Measurements from ENCODE around the gene HDDC3.
A peak's percentile ranks its signal among the peaks of the same experiment; 100 is the strongest.

HDDC3 gene

DNA sequence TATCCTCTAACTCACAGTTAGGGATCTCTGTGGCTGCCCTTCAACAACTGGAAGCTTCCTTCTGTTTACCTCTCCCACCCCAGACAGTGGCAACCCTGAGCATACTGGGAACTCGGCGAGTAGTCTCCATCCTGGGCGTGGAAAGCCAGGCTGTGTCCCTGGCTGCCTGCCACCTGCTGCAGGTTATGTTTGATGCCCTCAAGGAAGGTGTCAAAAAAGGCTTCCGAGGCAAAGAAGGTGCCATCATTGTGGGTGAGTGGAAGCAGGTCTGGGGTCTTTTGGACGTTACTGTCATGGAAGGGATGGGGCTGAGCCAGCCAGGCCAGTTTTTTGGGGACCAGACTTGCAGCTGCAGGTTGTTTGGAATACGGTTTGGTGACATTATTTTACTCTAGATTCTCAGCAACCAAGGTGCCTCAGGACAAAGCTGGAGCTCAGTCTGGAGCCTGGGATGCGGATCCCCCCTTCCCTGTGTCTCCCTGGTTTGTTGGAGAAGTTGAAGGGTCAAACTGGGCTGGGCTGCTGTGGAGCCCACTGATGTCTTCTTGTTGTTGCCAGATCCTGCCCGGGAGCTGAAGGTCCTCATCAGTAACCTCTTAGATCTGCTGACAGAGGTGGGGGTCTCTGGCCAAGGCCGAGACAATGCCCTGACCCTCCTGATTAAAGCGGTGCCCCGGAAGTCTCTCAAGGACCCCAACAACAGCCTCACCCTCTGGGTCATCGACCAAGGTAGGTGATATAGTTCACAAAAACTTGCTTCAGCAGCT, 10.2 kb upstream of the HDDC3 start:
- Histone ChIP-seq H3K9ac (ENCODE audit: low read length in 2 of 2) (no peak overlapping the region), H3K9me3 (ENCODE audit: control insufficient read depth in 2 of 2, low read length in 2 of 2) (no peaks in the 10 kb centered on the region), H3K27me3 (ENCODE audit: control insufficient read depth in 1 of 2, insufficient read depth in 2 of 2, low read length in 2 of 2) (no peaks in the 10 kb centered on the region), H3K4me1 (ENCODE audit: control insufficient read depth, insufficient read depth, low read length) (no peaks in the 10 kb centered on the region), H3K27ac (ENCODE audit: low read length) (no peak overlapping the region), H3K36me3 (ENCODE audit: control insufficient read depth in 2 of 2, insufficient read depth in 2 of 2, low read length in 2 of 2) (peaks cover 56 to 58% of the 10 kb centered on the region in 2 donors), H3K4me3 (ENCODE audit: low read length in 2 of 2) (no peak overlapping the region)

DNA sequence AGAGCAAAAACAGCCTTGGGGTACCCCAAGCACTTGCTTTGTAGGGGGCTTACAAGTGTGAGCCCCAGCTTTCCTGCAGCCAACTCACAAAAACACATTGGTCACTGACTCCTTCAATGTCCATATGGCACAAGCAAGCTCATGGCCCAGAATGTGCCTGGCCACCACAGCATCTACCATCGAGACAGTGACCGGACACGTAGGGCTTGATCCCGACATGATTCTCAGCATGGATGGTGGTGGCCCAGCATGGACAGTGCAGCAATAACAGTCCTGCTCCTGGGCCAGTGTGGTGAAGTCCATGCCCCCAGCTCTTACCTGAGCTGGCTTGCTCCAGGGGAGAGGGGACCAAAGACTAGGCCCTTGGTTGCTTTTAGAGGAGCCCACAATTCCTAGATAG, 8.7 kb upstream of the HDDC3 start:
- Histone ChIP-seq H3K36me3 (ENCODE audit: control insufficient read depth in 2 of 2, insufficient read depth in 2 of 2, low read length in 2 of 2) (peaks cover 49 to 52% of the 10 kb centered on the region in 2 donors), H3K27ac (ENCODE audit: low read length) (no peak overlapping the region), H3K27me3 (ENCODE audit: control insufficient read depth in 1 of 2, insufficient read depth in 2 of 2, low read length in 2 of 2) (no peaks in the 10 kb centered on the region), H3K9me3 (ENCODE audit: control insufficient read depth in 2 of 2, low read length in 2 of 2) (no peaks in the 10 kb centered on the region), H3K9ac (ENCODE audit: low read length in 2 of 2) (no peak overlapping the region), H3K4me1 (ENCODE audit: control insufficient read depth, insufficient read depth, low read length) (peaks cover 5% of the 10 kb centered on the region), H3K4me3 (ENCODE audit: low read length in 2 of 2) (no peak overlapping the region)

DNA sequence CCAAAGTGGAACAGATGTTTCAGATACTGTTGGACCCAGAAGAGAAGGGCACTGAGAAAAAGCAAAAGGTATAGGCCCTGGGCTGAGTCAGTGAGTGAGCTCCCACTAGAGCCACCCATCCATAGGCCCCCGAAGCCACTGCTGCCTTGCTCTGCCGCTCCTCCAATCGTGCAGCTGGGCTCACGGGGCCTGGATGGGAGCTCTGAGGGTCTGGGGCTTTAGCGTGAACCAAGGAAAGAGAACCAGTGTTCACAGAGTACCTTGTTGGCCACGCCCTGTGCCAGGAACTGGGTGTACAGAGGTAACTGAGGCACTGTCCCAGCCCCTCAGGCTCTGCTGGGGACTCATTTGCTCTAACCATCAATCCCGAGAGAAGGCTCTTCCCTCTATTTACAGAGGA, 7.4 kb upstream of the HDDC3 start:
- Histone ChIP-seq H3K27ac (ENCODE audit: low read length) (no peak overlapping the region), H3K9me3 (ENCODE audit: control insufficient read depth in 2 of 2, low read length in 2 of 2) (no peaks in the 10 kb centered on the region), H3K9ac (ENCODE audit: low read length in 2 of 2) (no peak overlapping the region), H3K27me3 (ENCODE audit: control insufficient read depth in 1 of 2, insufficient read depth in 2 of 2, low read length in 2 of 2) (no peaks in the 10 kb centered on the region), H3K36me3 (ENCODE audit: control insufficient read depth in 2 of 2, insufficient read depth in 2 of 2, low read length in 2 of 2) (peaks cover 46 to 49% of the 10 kb centered on the region in 2 donors), H3K4me1 (ENCODE audit: control insufficient read depth, insufficient read depth, low read length) (peaks cover 15% of the 10 kb centered on the region), H3K4me3 (ENCODE audit: low read length in 2 of 2) (no peak overlapping the region)

DNA sequence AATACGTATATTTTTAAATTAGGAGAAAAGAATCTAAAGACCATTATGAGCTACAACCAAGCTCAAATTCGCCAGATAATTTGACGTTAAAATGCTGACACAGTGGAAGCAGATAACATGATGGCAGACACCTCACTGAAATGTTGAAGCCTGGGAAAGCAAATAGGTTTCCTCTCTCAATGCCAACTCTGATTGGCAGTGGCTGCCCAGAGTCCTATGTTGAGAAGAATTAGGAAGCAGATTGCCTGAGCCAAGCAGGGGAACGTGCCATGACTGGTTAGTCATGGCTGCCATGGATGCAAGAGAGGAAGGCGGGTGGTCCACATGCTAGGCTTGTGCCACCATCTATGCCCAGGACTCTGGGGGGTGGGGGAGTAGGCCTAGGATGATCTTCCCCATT, 5.9 kb upstream of the HDDC3 start:
- no peaks in the 10 kb centered on the region for H3K9me3 ChIP-seq (ENCODE audit: control insufficient read depth in 2 of 2, low read length in 2 of 2)
- no peak overlapping the region for H3K27ac ChIP-seq (ENCODE audit: low read length)
- H3K4me1 ChIP-seq (ENCODE audit: control insufficient read depth, insufficient read depth, low read length): peaks cover 26% of the 10 kb centered on the region
- H3K36me3 ChIP-seq (ENCODE audit: control insufficient read depth in 2 of 2, insufficient read depth in 2 of 2, low read length in 2 of 2): peaks cover 36 to 37% of the 10 kb centered on the region in 2 donors
- no peaks in the 10 kb centered on the region for H3K27me3 ChIP-seq (ENCODE audit: control insufficient read depth in 1 of 2, insufficient read depth in 2 of 2, low read length in 2 of 2)
- no peak overlapping the region for H3K4me3 ChIP-seq (ENCODE audit: low read length in 2 of 2)
- H3K9ac ChIP-seq (ENCODE audit: low read length in 2 of 2): no peak overlapping the region

DNA sequence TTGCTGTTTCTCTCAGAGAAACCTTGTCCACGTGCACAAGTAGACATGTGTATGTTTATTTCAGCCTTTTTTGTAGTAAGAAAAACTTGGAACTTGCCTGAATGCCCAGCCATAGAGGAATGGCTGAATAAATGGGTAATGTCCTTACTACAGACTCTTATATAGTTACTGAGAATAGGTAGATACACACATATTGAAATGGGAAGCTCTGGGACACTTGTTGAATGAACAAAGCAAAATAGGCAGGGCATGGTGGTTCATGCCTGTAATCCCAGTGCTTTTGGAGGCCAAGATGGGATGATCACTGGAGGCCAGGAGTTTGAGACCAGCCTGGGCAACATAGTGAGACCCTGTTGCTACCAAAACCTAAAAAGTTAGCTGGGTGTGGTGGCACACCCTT, 4.5 kb upstream of the HDDC3 start:
- Histone ChIP-seq H3K4me1 (ENCODE audit: control insufficient read depth, insufficient read depth, low read length) (peaks cover 36% of the 10 kb centered on the region), H3K9ac (ENCODE audit: low read length in 2 of 2) (peak overlapping the region in 1 of 2 donors; percentile 45), H3K36me3 (ENCODE audit: control insufficient read depth in 2 of 2, insufficient read depth in 2 of 2, low read length in 2 of 2) (peaks cover 23 to 25% of the 10 kb centered on the region in 2 donors), H3K4me3 (ENCODE audit: low read length in 2 of 2) (no peak overlapping the region), H3K27ac (ENCODE audit: low read length) (no peak overlapping the region), H3K9me3 (ENCODE audit: control insufficient read depth in 2 of 2, low read length in 2 of 2) (no peaks in the 10 kb centered on the region), H3K27me3 (ENCODE audit: control insufficient read depth in 1 of 2, insufficient read depth in 2 of 2, low read length in 2 of 2) (no peaks in the 10 kb centered on the region)

DNA sequence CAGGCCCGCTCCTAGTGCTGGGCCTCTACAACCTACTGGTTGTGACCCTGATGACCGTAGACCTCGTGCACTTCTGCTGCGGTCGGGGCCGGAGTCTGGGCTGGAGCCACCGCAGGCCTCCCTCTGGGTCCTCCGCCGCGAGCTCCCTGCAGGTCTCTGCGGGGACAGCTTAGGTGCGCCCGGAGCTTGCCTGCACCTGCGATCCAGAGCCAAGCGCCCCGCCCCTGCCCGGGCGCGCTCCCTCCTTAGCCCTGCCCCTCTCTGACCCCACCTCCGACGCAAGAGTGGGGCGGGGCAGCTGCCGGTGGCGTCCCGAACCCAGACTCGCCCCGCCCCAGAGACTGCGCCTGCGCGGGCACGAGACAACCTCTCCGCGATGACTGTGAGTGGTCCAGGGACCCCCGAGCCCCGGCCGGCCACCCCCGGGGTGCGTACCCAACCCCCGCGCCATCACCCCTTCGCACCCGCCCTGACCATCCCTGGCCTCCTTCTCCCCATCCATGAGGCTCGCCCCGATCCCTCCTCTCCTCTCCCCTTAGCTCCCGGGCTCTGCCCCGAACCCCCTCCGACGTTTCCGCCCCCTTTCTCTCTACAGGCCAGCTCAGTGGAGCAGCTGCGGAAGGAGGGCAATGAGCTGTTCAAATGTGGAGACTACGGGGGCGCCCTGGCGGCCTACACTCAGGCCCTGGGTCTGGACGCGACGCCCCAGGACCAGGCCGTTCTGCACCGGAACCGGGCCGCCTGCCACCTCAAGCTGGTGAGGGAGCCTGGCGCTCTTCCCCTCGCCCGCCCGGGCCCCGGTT, 2.8 kb upstream of the HDDC3 start, which contains the start of gene UNC45A:
Gene UNC45A, plus strand, starts transcription at position 337 of the 803 bp plus-strand sequence. Its CDS starts 40 bp downstream, at position 377.
- Histone ChIP-seq H3K9me3 (ENCODE audit: control insufficient read depth in 2 of 2, low read length in 2 of 2) (no peaks in the 10 kb centered on the region), H3K9ac (ENCODE audit: low read length in 2 of 2) (peak within 1 kb of the TSS; percentile 79 to 86), H3K27me3 (ENCODE audit: control insufficient read depth in 1 of 2, insufficient read depth in 2 of 2, low read length in 2 of 2) (no peaks in the 10 kb centered on the region), H3K4me3 (ENCODE audit: low read length in 2 of 2) (peak within 1 kb of the TSS; percentile 65 to 85), H3K36me3 (ENCODE audit: control insufficient read depth in 2 of 2, insufficient read depth in 2 of 2, low read length in 2 of 2) (peaks cover 11 to 14% of the 10 kb centered on the region in 2 donors), H3K27ac (ENCODE audit: low read length) (peak within 1 kb of the TSS; percentile 55), H3K4me1 (ENCODE audit: control insufficient read depth, insufficient read depth, low read length) (peaks cover 50% of the 10 kb centered on the region)

DNA sequence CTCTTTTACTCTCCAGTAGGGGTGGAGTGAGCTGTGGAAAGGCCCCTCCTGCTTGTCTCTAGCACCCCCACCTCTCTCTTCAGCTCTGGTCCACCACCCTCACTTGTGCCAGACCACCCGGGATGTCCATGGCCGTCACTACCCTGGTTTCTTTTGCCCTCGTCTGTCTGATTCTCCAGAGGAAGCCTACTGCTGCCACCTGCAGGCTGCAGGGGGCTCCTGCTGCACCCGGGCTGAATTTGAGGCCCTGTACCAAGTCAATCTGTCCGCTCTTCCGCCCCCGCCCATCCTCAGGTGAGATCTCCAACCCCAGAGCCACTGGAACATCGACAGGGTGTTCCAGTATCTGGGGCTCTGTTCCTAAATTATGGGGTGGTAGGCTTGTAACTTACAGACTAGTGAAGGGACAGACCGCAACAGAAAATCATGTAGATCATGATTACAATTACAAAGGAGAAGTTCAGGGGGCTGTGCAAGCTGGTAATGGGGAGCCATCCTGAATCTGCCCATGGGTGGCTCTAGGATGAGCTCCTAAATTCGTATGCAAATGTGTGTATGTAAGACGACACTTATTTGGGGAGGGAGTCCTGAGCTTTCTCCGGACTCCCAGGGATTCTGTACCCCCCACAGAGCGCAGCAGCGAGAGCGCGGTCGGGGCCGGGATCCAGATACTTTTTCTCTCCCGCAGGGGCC, 2.1 kb upstream of the HDDC3 start:
- Histone ChIP-seq H3K27me3 (ENCODE audit: control insufficient read depth in 1 of 2, insufficient read depth in 2 of 2, low read length in 2 of 2) (no peaks in the 10 kb centered on the region), H3K36me3 (ENCODE audit: control insufficient read depth in 2 of 2, insufficient read depth in 2 of 2, low read length in 2 of 2) (peaks cover 3 to 7% of the 10 kb centered on the region in 2 donors), H3K27ac (ENCODE audit: low read length) (peak overlapping the region; percentile 55), H3K9ac (ENCODE audit: low read length in 2 of 2) (peak overlapping the region; percentile 69 to 86), H3K4me3 (ENCODE audit: low read length in 2 of 2) (peak overlapping the region; percentile 65 to 85), H3K9me3 (ENCODE audit: control insufficient read depth in 2 of 2, low read length in 2 of 2) (no peaks in the 10 kb centered on the region), H3K4me1 (ENCODE audit: control insufficient read depth, insufficient read depth, low read length) (peaks cover 50% of the 10 kb centered on the region)

DNA sequence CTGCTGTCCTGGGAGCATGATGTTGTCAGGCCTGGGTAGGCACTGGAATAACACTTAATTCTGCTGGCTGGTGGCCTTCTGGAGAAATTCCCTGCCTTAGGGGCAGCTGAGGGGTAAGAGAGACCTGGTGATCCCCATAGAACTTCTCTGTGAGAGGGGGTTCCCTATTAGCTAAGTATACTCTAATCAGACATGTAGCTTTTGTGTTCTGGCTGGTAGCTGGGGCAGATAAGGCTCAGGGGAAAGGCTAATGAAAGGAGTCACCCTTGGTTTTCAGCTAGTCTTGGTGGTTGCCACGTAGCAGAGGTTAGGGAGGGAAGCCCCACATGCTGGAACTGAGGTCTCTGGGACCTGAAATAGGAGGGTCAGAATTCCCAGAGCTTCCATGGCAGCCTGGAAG, 952 bp upstream of the HDDC3 start:
- H3K4me1 ChIP-seq (ENCODE audit: control insufficient read depth, insufficient read depth, low read length): peaks cover 50% of the 10 kb centered on the region
- no peak overlapping the region for H3K9ac ChIP-seq (ENCODE audit: low read length in 2 of 2)

DNA sequence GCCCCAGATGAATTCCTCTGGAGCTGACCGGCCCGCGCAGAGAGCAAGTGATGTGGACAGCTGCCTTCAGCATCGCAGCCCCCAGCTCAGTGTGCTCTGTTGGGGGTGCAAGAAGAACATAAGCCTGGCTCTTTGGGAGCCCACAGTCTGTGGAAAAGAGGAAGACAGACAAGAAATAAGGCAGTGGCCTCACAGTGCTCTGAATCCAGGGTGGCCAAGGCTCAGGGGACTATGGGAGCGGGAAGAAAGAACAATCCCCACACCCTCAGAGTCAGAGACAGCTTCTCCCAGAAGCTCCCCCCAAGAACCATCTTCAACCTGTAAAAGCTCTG, 277 bp upstream of the HDDC3 start:
- Histone ChIP-seq H3K4me1 (ENCODE audit: control insufficient read depth, insufficient read depth, low read length) (peaks cover 50% of the 10 kb centered on the region), H3K36me3 (ENCODE audit: control insufficient read depth in 2 of 2, insufficient read depth in 2 of 2, low read length in 2 of 2) (peaks cover 0 to 3% of the 10 kb centered on the region in 2 donors), H3K27ac (ENCODE audit: low read length) (peak overlapping the region; percentile 74), H3K9ac (ENCODE audit: low read length in 2 of 2) (peak overlapping the region; percentile 60 to 70), H3K4me3 (ENCODE audit: low read length in 2 of 2) (peak overlapping the region; percentile 71 to 92), H3K9me3 (ENCODE audit: control insufficient read depth in 2 of 2, low read length in 2 of 2) (no peaks in the 10 kb centered on the region), H3K27me3 (ENCODE audit: control insufficient read depth in 1 of 2, insufficient read depth in 2 of 2, low read length in 2 of 2) (no peaks in the 10 kb centered on the region)

More for the DNA sequence above, 952 bp upstream of the HDDC3 start:
- no peak overlapping the region for H3K4me3 ChIP-seq (ENCODE audit: low read length in 2 of 2)
- H3K9me3 ChIP-seq (ENCODE audit: control insufficient read depth in 2 of 2, low read length in 2 of 2): no peaks in the 10 kb centered on the region
- H3K36me3 ChIP-seq (ENCODE audit: control insufficient read depth in 2 of 2, insufficient read depth in 2 of 2, low read length in 2 of 2): peaks cover 0 to 3% of the 10 kb centered on the region in 2 donors
- H3K27ac ChIP-seq (ENCODE audit: low read length): no peak overlapping the region
- no peaks in the 10 kb centered on the region for H3K27me3 ChIP-seq (ENCODE audit: control insufficient read depth in 1 of 2, insufficient read depth in 2 of 2, low read length in 2 of 2)

DNA sequence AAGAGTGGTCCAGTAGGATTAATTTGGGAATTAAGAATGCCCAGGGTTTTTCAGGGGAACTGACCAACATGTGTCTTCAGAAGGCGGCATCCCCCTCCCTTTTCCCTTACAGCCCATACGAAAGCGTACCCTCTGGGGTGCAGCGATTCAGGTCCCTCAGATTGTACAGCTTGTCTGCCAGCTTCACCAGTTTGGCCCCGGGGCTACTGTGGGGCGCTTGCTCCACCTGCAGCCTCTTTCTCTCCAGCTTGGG, 848 bp downstream of the HDDC3 start:
- H3K27me3 ChIP-seq (ENCODE audit: control insufficient read depth in 1 of 2, insufficient read depth in 2 of 2, low read length in 2 of 2): no peaks in the 10 kb centered on the region
- H3K4me3 ChIP-seq (ENCODE audit: low read length in 2 of 2): peak overlapping the region in 1 of 2 donors; percentile 92
- peak overlapping the region; percentile 78 for H3K27ac ChIP-seq (ENCODE audit: low read length)
- peak overlapping the region in 1 of 2 donors; percentile 70 for H3K9ac ChIP-seq (ENCODE audit: low read length in 2 of 2)
- H3K9me3 ChIP-seq (ENCODE audit: control insufficient read depth in 2 of 2, low read length in 2 of 2): no peaks in the 10 kb centered on the region
- H3K36me3 ChIP-seq (ENCODE audit: control insufficient read depth in 2 of 2, insufficient read depth in 2 of 2, low read length in 2 of 2): no peaks in the 10 kb centered on the region
- peaks cover 50% of the 10 kb centered on the region for H3K4me1 ChIP-seq (ENCODE audit: control insufficient read depth, insufficient read depth, low read length)

Measured in stomach smooth muscle (tissue), 2 donors.